DMS153 (cell line): ENCODE data around the gene ZNF331.
"Not testable (repeated sequence)": the region's sequence is repeated elsewhere in the genome, so short reads cannot be mapped to it uniquely, and the experiment has no call there.

Source experiments
- DNase-seq: peaks from one replicate; lab custom pipeline; 2025; lab: John Stamatoyannopoulos, UW

ZNF331 gene

DNA sequence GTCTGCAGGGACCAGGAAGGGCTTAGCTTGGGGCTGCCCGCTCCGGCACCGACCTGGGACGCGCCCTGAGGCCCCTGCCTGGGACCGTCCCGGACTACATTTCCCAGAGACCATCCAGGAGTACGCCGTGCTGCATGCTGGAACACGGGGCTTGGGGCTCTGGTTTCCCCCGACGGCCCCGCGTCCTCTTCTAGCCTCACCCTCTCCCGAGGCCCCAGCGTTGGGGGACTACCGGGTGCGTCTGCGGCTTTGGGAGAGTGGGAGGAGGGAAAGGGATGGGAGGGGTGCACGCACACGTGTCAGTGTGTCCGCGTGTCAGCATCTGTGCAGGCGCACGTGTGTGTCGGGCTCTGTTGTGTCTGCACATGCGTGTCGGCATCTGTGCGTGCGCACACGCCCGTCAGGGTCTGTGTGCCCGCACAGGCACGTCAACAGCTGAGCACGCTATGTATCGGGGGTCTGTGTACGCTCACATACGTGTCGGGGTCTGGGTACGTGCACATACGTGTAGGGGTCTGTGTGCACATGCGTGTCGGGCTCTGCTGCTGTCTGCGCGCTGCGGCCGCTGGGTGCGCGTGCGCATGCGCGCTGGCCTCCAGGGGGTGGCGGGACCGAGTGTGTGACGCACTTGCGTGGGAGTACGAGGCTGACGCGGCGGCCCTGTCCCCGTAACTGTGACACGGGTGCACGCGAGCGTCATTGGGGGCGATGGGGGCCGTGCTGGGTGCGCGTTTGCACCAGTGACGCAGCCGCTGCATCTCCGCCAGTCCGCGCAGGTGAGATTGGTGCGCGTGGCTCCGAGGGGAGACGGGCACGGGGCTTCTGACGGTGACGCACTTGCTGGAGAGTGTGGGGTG, at the start of gene ZNF331:
Gene ZNF331, plus strand, starts transcription at position 625 of the 857 bp plus-strand sequence. CDS start 31,232 bp downstream, outside the sequence.
- peak; percentile 2 for DNase-seq

GRCh38 chr19:53492153-53492552, 45.8 kb upstream of the ZNF331 start:
- no peak for DNase-seq

GRCh38 chr19:53497311-53498023, 40.5 kb upstream of the ZNF331 start:
- peak; percentile 54 for DNase-seq

GRCh38 chr19:53498024-53498395, 39.9 kb upstream of the ZNF331 start:
- DNase-seq, result not testable (repeated sequence)

- DNase-seq, result not testable (repeated sequence)
These were observed 34.8 kb upstream of the ZNF331 start for GRCh38 chr19:53503151-53503550.

- DNase-seq, result peak; percentile 42
These were observed 34.1 kb upstream of the ZNF331 start for GRCh38 chr19:53503671-53504364.

DNA sequence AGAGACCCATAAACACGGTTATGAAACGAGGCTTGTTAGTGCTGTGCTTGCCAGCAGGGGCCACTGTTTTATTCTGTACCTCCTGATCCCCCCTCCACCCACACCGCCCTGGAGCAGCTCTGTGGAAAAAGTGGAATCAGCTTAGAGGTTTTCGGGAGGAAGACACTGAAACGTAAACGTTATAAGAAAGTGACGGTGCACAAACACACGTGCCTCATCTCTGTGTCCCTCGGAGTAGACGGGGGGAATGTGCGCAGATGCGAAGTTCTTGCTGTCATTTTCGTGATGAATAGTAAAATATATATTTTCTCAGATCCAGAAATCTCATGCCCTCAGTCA, 33.6 kb upstream of the ZNF331 start:
- not testable (repeated sequence) for DNase-seq

DNA sequence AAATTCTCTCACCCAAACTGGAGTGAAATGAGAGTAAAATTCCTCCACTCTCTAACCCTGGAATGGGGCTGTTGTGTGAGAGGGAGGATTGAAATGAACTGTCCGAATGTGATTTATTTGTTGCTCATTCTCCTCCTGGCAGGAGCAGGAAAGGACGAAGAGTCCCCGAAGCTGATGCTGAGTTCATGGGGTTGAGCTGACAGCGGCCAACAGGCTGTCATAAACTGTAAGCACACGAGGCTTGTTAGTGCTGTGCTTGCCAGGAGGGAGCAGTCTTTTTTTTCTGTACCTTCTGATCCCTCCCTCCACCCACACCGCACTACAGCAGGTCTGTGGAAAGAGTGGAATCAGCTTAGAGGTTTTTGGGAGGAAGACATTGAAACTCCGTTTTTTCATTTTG, 33.1 kb upstream of the ZNF331 start:
- DNase-seq, result no peak

- DNase-seq, result no peak
These were observed 31.2 kb upstream of the ZNF331 start for GRCh38 chr19:53506728-53507127.

DNA sequence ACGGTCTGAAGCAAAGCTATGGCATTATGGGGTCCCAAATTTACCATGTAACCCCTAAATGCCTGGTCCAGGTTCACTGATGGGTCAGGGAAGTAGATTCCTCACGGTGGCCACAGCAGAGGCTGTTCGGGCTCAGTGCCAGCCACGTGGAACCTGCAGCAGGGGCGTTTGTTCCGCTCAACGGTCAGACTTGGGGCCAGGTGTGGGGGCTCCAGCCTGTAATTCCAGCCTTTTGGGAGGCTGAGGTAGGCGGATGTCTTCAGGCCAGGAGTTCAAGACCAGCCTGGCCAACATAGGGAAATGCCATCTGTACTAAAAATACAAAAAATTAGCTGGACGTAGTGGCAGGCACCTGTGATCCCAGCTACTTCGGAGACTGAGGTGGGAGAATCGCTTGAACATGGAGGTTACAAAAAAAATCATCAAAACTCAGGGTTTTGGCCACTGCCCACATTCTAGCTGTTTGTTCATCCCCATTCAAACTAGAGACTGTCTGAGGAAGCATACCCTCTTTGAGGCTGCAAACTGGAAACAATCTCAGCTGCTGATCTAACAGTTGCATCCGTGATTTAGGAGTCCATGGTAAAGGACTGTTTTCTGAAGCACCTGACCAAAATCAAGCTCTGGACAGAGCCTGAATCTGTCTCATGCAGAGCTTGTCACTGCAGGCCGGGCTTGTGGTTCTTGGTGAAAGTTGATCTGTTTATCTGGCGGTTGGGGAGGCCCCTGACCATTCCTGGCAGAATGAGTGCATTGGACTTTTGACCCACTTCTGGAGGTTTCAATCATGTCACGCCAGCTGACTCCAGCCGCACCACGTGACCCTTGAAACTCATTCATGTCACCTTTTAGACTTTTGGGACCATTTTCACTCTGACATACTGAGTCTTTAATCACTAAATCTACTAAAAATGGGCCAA, 30.2 kb upstream of the ZNF331 start:
- DNase-seq, result no peak

DNA sequence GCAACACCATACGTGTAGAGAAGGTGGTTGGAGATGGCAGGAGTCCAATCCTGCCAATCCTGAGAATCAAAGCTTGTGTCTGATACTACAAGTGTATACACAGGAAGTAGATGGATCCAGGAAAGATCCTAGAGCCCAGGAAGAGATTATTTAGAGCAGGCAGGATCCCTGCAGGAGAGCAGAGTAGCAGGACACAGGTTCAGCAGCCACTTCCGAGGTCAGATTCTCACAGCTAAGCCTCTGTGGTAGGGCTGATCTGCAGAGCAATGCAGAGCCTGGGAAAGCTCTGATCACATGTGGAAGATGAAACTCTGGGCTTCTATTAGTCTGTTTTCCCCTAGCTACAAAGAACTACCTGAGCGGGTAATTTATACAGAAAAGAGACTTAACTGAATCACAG, 28.5 kb upstream of the ZNF331 start:
- no peak for DNase-seq

DNA sequence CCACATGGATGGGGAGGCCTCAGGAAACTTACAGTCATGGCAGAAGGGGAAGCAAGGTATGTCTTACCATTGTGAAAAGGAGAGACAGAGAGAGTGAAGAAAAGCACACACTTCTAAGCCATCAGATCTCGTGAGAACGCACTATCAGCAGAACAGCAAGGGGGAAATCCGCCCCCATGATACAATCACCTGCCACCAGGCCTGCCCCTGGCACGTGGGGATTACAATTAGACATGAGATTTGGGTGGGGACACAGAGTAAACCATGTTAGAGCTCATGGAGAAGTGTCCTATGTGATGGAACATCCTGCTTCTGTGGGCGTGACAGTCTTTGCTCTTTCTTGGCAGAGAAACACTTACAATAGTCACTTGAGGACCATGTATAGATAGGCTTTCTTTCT, 28.1 kb upstream of the ZNF331 start:
- no peak for DNase-seq

DNA sequence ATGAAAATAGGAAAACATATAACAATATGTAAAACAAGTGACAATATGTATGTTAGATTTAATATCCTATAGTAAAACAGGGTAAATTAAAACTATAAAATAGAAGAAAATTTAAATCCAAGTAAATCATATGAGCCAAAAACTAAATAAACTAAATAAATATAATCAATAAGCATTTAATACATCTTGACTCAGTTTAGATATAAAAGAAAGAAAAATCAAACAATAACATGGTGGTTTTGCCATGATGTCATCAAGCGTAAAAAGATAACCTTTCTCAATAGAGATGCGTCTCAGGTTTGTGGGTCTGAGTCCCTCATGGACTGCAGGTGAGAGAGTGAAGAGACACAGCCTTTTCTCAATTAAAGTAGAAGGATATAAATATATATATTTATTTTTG, 26.6 kb upstream of the ZNF331 start:
- no peak for DNase-seq

DNA sequence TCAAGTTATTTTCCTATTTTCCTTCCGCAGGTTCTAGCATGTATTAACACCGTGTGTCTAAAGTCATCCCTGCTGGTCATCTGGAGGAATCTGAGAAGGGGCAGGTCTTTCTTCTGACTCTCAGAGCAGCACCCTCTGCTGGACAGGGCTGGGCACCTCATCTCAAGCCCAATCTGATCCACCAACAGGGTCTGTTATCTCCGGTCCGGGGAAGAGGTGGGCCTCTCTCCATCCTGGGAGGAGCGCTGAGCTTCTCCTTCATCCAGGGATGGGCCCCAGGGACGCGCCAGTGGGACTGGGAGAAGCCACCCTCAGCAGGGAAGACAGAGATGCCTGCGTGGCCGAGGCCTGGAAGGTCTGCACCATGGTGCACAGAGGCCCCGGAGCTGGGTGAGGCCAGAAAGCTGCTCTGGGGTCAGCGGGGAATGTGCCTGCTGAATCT, 26.0 kb upstream of the ZNF331 start:
- peak; percentile 5 for DNase-seq

- DNase-seq, result not testable (repeated sequence)
These were observed 22.9 kb upstream of the ZNF331 start for GRCh38 chr19:53515047-53515446.

DNA sequence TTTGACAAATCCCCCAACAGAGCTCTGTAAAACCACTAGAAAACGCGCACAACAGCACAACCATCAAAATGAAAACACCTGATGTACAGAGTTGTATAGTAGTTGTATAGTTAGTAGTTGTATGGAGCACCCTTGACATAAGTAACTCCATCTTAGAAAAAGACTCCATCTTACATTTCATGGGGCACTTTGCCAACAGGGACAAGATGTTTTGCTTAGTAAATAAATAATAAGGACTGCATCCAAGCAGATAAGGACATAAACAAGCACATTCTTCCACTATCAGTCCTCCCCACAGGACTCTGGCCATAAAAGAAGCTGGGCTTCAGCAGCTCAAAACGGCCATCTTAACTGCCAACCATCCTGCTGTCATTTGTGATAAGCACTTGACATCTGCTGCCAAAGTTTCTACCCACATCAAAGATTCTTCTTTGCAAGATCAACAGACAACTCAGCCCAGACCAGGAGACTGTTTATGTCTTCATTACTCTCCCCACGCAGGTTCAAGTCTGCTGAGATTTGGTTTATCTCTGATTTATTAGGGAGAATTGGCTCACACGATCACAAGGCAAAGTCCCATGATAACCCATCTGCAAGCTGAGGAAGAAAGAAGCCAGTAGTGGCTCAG, 20.7 kb upstream of the ZNF331 start:
- no peak for DNase-seq

DNA sequence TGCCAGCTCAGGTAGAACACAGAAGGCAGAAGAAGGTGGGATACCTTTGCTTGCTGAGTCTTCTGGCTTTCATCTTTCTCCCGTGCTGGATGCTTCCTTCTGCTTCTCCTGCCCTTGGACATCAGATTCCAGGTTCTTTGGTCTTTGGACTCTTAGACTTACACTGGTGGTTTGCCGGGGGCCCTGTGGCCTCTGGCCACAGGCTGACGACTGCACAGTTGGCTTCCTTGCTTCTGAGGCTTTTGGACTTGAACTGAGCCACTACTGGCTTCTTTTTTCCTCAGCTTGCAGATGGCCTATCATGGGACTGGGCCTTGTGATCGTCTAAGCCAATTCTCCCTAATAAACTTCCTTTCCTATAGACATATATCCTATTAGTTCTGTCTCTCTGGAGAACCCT, 19.8 kb upstream of the ZNF331 start:
- no peak for DNase-seq

GRCh38 chr19:53518716-53519115, 19.2 kb upstream of the ZNF331 start:
- no peak for DNase-seq

DNA sequence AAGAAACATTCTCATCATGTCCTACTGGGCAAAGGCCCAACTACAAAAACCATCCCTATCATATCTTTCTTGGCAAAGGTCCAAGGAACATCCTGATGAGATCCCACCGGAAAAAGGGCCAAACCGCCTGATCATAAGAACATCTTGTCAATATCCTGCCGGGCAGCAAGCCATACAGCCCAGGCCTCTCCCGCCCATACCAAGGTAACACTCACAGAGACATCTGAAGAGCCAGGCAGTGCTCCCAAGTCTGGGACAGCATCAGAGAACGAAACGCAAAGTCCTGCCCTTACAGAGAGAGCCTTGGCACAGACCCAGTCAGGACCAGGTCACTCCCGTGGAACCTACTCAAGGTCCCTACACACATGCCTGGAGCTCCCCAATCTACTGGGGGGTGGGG, 18.5 kb upstream of the ZNF331 start:
- DNase-seq, result no peak

- DNase-seq, result no peak
These were observed 17.8 kb upstream of the ZNF331 start for GRCh38 chr19:53520163-53520546.
